Breast epithelium (tissue), 3 donors: Measurements from ENCODE around the gene HOXB6.

Experiments used
- POLR2AphosphoS5 ChIP-seq, 3 donors: sonication (generic); formaldehyde crosslinking; IDR thresholded peaks; one replicate each; pipeline ENCODE4 v1.6.1; 2017; ENCODE audit warnings: antibody characterized with exemption in 3 of 3
- TF ChIP-seq, protein P1 (sequence below), 3 donors: fragments of 450-650 bp; IDR thresholded peaks; one replicate each; pipeline ENCODE4 v1.5.1; 2016 to 2017; ENCODE audit warnings: antibody characterized with exemption in 3 of 3, mild to moderate bottlenecking in 3 of 3, moderate library complexity in 3 of 3

DNA sequence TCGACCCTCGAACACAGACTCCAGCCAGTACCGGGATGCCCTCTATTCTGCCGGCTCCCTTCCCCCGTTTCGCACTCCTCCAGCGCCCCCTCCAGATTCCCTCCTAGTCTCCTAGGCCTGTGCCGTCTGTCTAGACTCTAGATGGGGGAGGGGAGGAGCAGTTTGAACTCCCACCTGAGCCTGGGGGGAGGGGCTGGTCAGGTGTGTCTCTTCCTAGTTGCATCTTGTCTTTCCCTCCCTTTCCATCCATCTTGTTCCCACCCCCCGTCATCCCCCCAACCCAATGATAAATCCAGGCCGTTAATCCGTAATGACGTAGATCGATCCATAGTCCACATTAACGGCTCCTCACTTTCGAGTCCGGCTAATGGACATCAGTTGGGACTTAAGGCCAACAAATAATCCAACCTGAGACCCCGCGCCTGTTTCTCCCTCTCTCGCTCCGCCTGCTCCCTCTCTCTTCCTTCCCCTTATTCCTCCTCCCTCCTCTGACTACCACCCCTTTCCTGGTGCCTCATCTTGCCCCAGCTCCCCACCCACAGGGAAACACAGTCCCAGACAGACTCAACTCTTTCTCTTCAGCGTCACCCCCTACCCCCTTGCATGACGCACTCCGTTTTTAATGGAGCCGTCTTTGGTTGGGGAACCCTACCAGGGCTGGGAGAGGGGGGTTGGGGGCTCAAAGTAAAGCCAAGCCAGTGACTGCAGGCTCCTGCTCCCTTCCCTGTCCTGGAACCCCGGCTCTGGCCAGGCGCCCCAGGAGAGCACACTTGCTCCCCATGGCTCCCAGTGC, 7.9 kb downstream of the HOXB6 start:
- TF ChIP-seq, protein P1, sequence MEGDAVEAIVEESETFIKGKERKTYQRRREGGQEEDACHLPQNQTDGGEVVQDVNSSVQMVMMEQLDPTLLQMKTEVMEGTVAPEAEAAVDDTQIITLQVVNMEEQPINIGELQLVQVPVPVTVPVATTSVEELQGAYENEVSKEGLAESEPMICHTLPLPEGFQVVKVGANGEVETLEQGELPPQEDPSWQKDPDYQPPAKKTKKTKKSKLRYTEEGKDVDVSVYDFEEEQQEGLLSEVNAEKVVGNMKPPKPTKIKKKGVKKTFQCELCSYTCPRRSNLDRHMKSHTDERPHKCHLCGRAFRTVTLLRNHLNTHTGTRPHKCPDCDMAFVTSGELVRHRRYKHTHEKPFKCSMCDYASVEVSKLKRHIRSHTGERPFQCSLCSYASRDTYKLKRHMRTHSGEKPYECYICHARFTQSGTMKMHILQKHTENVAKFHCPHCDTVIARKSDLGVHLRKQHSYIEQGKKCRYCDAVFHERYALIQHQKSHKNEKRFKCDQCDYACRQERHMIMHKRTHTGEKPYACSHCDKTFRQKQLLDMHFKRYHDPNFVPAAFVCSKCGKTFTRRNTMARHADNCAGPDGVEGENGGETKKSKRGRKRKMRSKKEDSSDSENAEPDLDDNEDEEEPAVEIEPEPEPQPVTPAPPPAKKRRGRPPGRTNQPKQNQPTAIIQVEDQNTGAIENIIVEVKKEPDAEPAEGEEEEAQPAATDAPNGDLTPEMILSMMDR (IDR thresholded peaks at IDR 0.05), result no peak
- no peak for TF ChIP-seq POLR2AphosphoS5 (IDR thresholded peaks at IDR 0.05)
